Lower leg skin (tissue), 4 donors: ENCODE data around the gene CHMP4A. TPM values are rescaled to one million over a fixed set of nuclear protein-coding genes. Genes with fewer than 3 reads are reported as not detected.

Experiments used
- DNase-seq, 2 donors: peaks; one replicate each; pipeline ENCODE4 v3.0.0-alpha.2; 2019; ENCODE audit warnings: low spot score in 2 of 2
- H3K4me3 ChIP-seq: fragments of 200-600 bp; sonication (generic); 2 replicates; pipeline ENCODE4 v1.5.1; 2017; ENCODE audit warnings: mild to moderate bottlenecking, low read depth; ENCODE audit not compliant: poor library complexity, severe bottlenecking
- CTCF ChIP-seq, 3 donors: fragments of 450-650 bp; IDR thresholded peaks; one replicate each; pipeline ENCODE4 v1.5.1; 2016; ENCODE audit warnings: antibody characterized with exemption in 3 of 3, mild to moderate bottlenecking in 3 of 3, moderate library complexity in 2 of 3
- POLR2A ChIP-seq, 2 donors: fragments of 450-650 bp; IDR thresholded peaks; one replicate each; pipeline ENCODE4 v1.6.1; 2016 to 2017; ENCODE audit warnings: antibody characterized with exemption in 2 of 2, mild to moderate bottlenecking in 1 of 2, moderate library complexity in 1 of 2
- WGBS, 2 donors: methylation state at CpG; one replicate each; pipeline ENCODE4 v1.1.5; 2018; 5-methylcytosine and 5-hydroxymethylcytosine counted together
- intact Hi-C: fragments of 100-400 bp; cut with DNase I; formaldehyde crosslinking; loops from one replicate; pipeline ENCODE4 v1.15.0; 2023; ENCODE audit warnings: low total_unique reads
- total RNA-seq, 4 donors: library from RNA; depleted of rRNA; stranded (reverse); fragments of >200 nt; gene quantifications; one replicate each; pipeline ENCODE4 v1.1.0, GENCODE V29; 2016

CHMP4A gene
- total RNA-seq, 4 donors from 2014 or later = 50.3 to 99.6 (median 68.1) TPM

DNA sequence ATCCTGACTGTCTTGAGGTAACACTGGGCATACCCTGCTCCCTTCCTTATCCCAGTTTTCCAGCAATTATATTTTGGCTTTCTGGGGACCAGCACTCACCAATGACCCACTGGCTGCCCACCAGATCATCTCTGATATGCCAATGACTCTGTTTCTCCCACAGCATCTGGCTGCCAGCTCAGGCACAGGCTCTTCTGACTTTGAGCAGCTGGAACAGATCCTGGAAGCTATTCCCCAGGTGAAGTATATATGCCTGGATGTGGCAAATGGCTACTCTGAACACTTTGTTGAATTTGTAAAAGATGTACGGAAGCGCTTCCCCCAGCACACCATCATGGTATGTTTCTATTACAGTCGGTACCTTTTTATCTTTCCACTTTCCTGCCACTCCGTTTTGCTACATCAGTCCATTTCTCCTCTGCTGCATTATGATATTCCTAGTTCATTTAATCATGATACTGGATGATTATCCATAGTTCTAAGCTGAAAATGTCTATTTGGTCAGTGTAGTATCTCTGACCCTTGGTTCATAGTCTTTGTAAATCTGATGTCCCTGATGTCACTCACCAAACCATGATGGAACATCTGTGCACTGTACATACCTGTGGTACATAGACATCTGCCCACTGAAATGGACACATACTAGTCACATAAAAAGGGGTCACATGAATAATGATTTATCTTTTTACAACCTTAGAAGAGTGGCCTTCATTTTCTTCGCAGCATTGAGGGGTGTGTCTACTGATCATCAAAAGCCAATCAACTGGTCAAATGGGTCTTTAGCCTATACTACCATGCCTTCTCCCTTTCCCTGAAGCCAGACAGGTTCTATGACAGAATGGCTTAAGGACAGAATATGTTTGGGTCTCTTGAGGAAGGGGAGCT, 22.8 kb upstream of the CHMP4A start:
- WGBS, 2 donors = 90 to 95% methylated on average over 5 of the region's 5 CpGs
- DNase-seq = no peak
- intact Hi-C loops = loop anchor here (2.0 kb wide), 1 partner anchor 205 kb away; no protein-coding TSS in a partner anchor
- TF ChIP-seq POLR2A (IDR thresholded peaks at IDR 0.05) (no peak), CTCF (IDR thresholded peaks at IDR 0.05) (no peak)
- H3K4me3 ChIP-seq = no peak overlapping the region

DNA sequence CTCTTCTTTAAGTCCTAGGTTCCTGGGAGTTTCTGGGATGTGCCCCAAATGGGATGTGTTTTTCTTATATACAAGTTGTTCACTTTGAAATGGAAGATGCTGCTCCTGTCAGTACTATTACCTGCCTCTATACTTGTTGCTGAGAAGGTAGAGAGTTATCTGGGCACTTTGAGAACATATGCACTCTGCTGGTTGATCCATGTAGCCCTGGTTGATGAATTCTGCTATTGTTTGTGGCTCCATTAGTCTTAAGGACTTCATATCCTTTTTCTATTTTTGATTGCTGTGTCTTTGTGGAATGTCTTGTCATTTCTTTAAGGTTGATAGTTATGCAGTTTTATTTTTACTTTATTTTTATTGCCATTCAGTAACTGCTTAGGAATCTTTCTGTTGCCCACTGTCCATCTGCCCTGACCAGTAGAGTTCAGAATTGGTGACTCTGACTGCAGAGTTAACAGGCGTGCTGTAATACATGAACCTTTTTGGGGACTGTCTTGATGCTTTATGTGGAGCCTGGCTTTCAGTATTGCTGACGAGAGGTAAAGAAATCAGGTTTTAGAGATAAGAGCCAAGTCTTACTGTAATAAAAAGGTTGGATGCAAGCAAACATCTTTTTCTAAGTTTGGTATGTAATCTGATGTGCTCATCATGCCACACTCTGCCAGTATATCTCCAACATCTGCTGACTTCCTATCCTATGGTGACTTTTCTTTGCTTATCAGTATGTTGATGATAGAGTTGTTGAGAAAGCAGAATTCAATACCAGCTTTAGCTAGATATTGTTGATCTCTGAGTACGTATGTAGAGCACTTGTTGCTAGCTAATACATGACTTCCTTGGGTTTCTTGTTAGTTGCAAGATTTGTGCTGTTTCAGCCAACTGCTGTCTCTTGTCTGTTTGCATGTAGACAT, 21.1 kb upstream of the CHMP4A start:
- DNase-seq = no peak
- 75 to 77% methylated on average over 3 of the region's 3 CpGs for WGBS, 2 donors
- intact Hi-C loops = loop anchor here (2.0 kb wide), 1 partner anchor 206 kb away; no protein-coding TSS in a partner anchor
- no peak overlapping the region for H3K4me3 ChIP-seq
- TF ChIP-seq CTCF (IDR thresholded peaks at IDR 0.05) = no peak
- no peak for TF ChIP-seq POLR2A (IDR thresholded peaks at IDR 0.05)

DNA sequence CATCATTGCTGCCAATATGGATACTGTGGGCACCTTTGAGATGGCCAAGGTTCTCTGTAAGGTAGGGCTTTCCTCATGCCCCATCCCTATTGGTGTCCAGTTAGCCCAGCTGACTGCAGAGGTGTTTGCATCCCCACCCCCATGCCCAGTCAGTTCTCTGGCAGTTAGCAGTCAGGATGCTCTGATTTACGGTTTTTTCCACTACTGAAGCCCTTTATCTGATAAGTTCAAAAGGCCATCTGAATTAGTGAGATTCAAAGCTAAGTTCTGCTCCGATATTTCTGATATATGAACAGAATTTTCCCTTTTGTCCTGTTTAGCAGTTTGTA, 20.2 kb upstream of the CHMP4A start:
- peak in 1 of 2 donors; percentile 68 for DNase-seq

DNA sequence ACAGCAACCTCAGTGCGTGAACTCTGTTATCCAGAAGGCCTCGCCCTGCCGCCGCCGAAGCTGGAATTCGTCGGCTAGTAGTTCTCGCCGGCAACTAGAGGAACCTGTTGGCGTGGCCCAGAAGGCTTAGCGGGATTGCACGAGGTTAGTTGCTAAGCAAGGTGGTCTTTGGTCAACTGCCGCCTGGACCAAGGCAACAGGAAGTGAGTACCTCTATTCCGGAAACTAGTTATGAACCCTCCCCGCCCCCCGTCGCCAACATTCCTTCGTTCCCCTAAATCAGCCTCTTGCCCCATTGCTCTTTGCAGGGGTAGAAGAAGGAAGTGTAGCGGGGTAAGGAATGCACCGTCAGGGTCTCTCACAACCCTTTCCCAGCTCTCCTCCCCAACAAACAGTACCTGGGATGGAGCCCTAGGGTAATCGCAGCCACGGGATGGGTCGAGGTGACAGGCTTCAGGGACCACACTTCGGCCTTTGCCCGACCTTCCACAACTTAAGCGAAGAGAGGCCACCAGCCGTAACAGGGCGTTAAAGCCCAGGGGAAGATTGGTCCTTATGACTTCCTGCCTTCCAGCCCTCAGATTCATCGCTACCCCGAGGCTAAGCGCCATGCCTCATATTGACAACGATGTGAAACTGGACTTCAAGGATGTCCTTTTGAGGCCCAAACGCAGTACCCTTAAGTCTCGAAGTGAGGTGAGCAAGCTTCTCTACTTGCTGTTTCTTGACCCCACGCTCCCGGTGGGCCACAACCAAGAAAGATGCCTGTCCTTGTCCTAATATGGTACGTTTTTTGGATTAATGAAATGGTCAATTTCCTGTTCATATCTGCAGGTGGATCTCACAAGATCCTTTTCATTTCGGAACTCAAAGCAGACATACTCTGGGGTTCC, 19.6 kb upstream of the CHMP4A start, which contains the start of gene GMPR2:
Gene GMPR2 (plus strand): TSS at position 285 of the 893 bp plus-strand sequence. CDS start 325 bp downstream, at position 610.
- intact Hi-C loops = no loop called here
- TF ChIP-seq CTCF (IDR thresholded peaks at IDR 0.05) = no peak
- no peak for TF ChIP-seq POLR2A (IDR thresholded peaks at IDR 0.05)
- WGBS, 2 donors = 4% methylated on average over 38 of the region's 38 CpGs
- peak within 1 kb of the TSS; percentile 81 for H3K4me3 ChIP-seq
- DNase-seq = no peak

More for the DNA sequence above, 20.2 kb upstream of the CHMP4A start:
- TF ChIP-seq POLR2A (IDR thresholded peaks at IDR 0.05) (no peak), CTCF (IDR thresholded peaks at IDR 0.05) (no peak)
- 78 to 86% methylated on average over 2 of the region's 2 CpGs for WGBS, 2 donors
- no peak overlapping the region for H3K4me3 ChIP-seq
- intact Hi-C loops = no loop called here

GRCh38 chr14:24232121-24232644, 18.9 kb upstream of the CHMP4A start, which contains the start of gene NEDD8:
Gene NEDD8, minus strand, starts transcription at chr14:24232367. Its CDS starts 100 bp downstream, at chr14:24232267.
- TF ChIP-seq POLR2A (IDR thresholded peaks at IDR 0.05) = no peak
- no peak for TF ChIP-seq CTCF (IDR thresholded peaks at IDR 0.05)
- peak; percentile 97 to 99 for DNase-seq
- 0 to 1% methylated on average over 30 of the region's 30 CpGs for WGBS, 2 donors
- H3K4me3 ChIP-seq = peak within 1 kb of the TSS; percentile 81
- intact Hi-C loops = no loop called here
